PC-9 (cell line): ENCODE results near the gene DHRS4. TPM values are rescaled to one million over a fixed set of nuclear protein-coding genes. Genes with fewer than 3 reads are reported as not detected.

Experiments used
- BruUV-seq: library from RNA; stranded (reverse); fragments of 400-500 nt; replicated peaks from 2 replicates; lab custom pipeline; 2021; lab: Mats Ljungman, UMichigan
- CTCF ChIA-PET: fragments of 300-600 bp; sonication (Branson Sonifier 250); formaldehyde crosslinking; loops from one replicate; lab custom pipeline; 2022; ENCODE audit warnings: antibody characterized with exemption; lab: Charles Lee
- POLR2A ChIA-PET: fragments of 300-600 bp; sonication (Branson Sonifier 250); formaldehyde crosslinking; loops from one replicate; lab custom pipeline; 2022; ENCODE audit warnings: antibody characterized with exemption; ENCODE audit not compliant: unreplicated experiment; lab: Charles Lee
- DNase-seq, 2 experiments: peaks; one replicate each; pipeline versions ENCODE4 v3.0.0 to v3.0.0-alpha.2; 2015 to 2022; ENCODE audit warnings: mixed read lengths in 1 of 2
- H2AFZ ChIP-seq: fragments of 200-600 bp; sonication (generic); 2 replicates; pipeline ENCODE4 v1.8.1; 2017; ENCODE audit warnings: antibody characterized with exemption
- H3F3A ChIP-seq: fragments of 200-600 bp; sonication (generic); 2 replicates; pipeline ENCODE4 v1.8.1; 2017; ENCODE audit warnings: antibody characterized with exemption, mild to moderate bottlenecking, low read depth; ENCODE audit not compliant: insufficient read depth
- H3K27ac ChIP-seq: fragments of 200-600 bp; sonication (generic); 2 replicates; pipeline ENCODE4 v1.6.1; 2016; ENCODE audit warnings: mixed run types
- H3K27me3 ChIP-seq: fragments of 200-600 bp; sonication (generic); 2 replicates; pipeline ENCODE4 v1.6.1; 2016; ENCODE audit warnings: low read depth, mixed run types; ENCODE audit not compliant: insufficient read depth
- H3K36me3 ChIP-seq: fragments of 200-600 bp; sonication (generic); 2 replicates; pipeline ENCODE4 v1.6.1; 2016; ENCODE audit warnings: low read depth, mixed run types
- H3K4me1 ChIP-seq: fragments of 200-600 bp; sonication (generic); replicated peaks from 2 replicates; pipeline ENCODE4 v1.6.1; 2016; ENCODE audit warnings: mixed run types; ENCODE audit not compliant: insufficient read depth
- H3K4me2 ChIP-seq: fragments of 200-600 bp; sonication (generic); 2 replicates; pipeline ENCODE4 v1.6.1; 2017; ENCODE audit warnings: mixed run types
- H3K4me3 ChIP-seq: fragments of 200-600 bp; sonication (generic); 2 replicates; pipeline ENCODE4 v1.6.1; 2016; ENCODE audit warnings: mixed run types
- H3K79me2 ChIP-seq: fragments of 200-600 bp; sonication (generic); 2 replicates; pipeline ENCODE4 v1.6.1; 2017; ENCODE audit warnings: low read depth, mixed run types
- H3K9me2 ChIP-seq: fragments of 200-600 bp; sonication (generic); 2 replicates; pipeline ENCODE4 v1.8.1; 2017; ENCODE audit warnings: mild to moderate bottlenecking; ENCODE audit not compliant: insufficient read depth
- H3K9me3 ChIP-seq: fragments of 200-600 bp; sonication (generic); 2 replicates; pipeline ENCODE4 v1.8.1; 2016; ENCODE audit warnings: low read depth; ENCODE audit not compliant: insufficient read depth
- H4K20me1 ChIP-seq: fragments of 200-600 bp; sonication (generic); 2 replicates; pipeline ENCODE4 v1.8.1; 2017; ENCODE audit not compliant: insufficient read depth
- CTCF ChIP-seq: fragments of 200-600 bp; sonication (generic); conservative IDR thresholded peaks from 2 replicates; pipeline ENCODE4 v1.6.1; 2017; ENCODE audit warnings: mixed run types, antibody characterized with exemption, mild to moderate bottlenecking, moderate library complexity
- EZH2 ChIP-seq: fragments of 200-600 bp; sonication (generic); IDR thresholded peaks from 2 replicates; pipeline ENCODE4 v1.8.0; 2017; ENCODE audit warnings: antibody characterized with exemption, low read depth
- intact Hi-C: fragments of 100-400 bp; cut with micrococcal nuclease; formaldehyde crosslinking; loops from one replicate; pipeline ENCODE4 v1.10.0; 2022; ENCODE audit not compliant: unreplicated experiment
- total RNA-seq: library from RNA; stranded (reverse); gene quantifications from 2 replicates; pipeline ENCODE4 v1.2.3, GENCODE V29; 2021

Gene DHRS4
- total RNA-seq, 1 experiment from 2014 or later, result 17.6 TPM

DNA sequence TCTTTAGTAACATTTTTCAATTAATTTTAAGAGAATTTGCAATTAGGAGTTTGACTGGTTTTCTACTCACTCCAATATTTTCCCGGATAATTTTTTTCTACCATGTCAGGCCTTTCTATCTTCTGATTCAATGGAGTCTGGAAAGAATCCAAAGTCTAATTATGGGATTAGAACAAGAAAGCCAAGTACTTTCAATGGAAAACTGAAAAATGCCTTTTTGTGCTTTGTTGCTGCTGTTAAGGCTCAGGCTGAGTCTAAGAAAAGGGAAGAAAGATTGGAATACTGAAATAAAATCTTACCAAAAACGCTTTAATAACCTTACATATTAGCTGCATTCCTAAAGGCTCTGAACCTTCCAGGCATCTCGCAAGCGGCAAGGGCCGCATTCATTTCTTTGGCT, 24.4 kb upstream of the DHRS4 start:
- no peak for DNase-seq
- Histone ChIP-seq H3K4me3 (no peak overlapping the region), H3K27me3 (no peaks in the 10 kb centered on the region), H3K9me2 (no peaks in the 10 kb centered on the region), H3K4me2 (no peak overlapping the region), H3K79me2 (no peaks in the 10 kb centered on the region), H3K9me3 (no peaks in the 10 kb centered on the region), H3K4me1 (no peaks in the 10 kb centered on the region), H3F3A (no peaks in the 10 kb centered on the region), H3K36me3 (no peaks in the 10 kb centered on the region), H3K27ac (no peak overlapping the region), H2AFZ (no peak overlapping the region), H4K20me1 (no peaks in the 10 kb centered on the region)
- BruUV-seq, result no TSS peak
- ChIA-PET CTCF (no interaction called here), POLR2A (no interaction called here)
- no peak for TF ChIP-seq CTCF
- no peak for TF ChIP-seq EZH2
- intact Hi-C loops, result loop anchor here (1.0 kb wide), 4 partner anchors 202 to 340 kb away; no protein-coding TSS in a partner anchor

GRCh38 chr14:23929822-23930294, 23.7 kb upstream of the DHRS4 start:
- no peaks in the 10 kb centered on the region for H3K9me2 ChIP-seq
- no TSS peak for BruUV-seq
- no peaks in the 10 kb centered on the region for H3K36me3 ChIP-seq
- H3K27me3 ChIP-seq, result no peaks in the 10 kb centered on the region
- H3K9me3 ChIP-seq, result no peaks in the 10 kb centered on the region
- peak in 1 of 2 experiments; percentile 47 for DNase-seq
- no peak overlapping the region for H2AFZ ChIP-seq
- H4K20me1 ChIP-seq, result no peaks in the 10 kb centered on the region
- intact Hi-C loops, result loop anchor here (1.0 kb wide), 4 partner anchors 203 to 341 kb away; no protein-coding TSS in a partner anchor
- TF ChIP-seq CTCF, result peak; percentile 89
- no peak for TF ChIP-seq EZH2
- no peaks in the 10 kb centered on the region for H3F3A ChIP-seq
- ChIA-PET POLR2A (no interaction called here), CTCF (no interaction called here)
- H3K4me1 ChIP-seq, result no peaks in the 10 kb centered on the region
- no peak overlapping the region for H3K27ac ChIP-seq
- no peak overlapping the region for H3K4me3 ChIP-seq
- H3K4me2 ChIP-seq, result no peak overlapping the region
- H3K79me2 ChIP-seq, result no peaks in the 10 kb centered on the region

GRCh38 chr14:23930742-23931141, 22.8 kb upstream of the DHRS4 start:
- no peak overlapping the region for H3K27ac ChIP-seq
- no peak overlapping the region for H3K4me3 ChIP-seq
- H3K27me3 ChIP-seq, result no peaks in the 10 kb centered on the region
- H3F3A ChIP-seq, result no peaks in the 10 kb centered on the region
- no peaks in the 10 kb centered on the region for H3K4me1 ChIP-seq
- TF ChIP-seq EZH2 (no peak), CTCF (no peak)
- CTCF ChIA-PET, result interaction anchor here (0.9 kb wide), 1 partner anchor 265 kb away, joined by 5 read pairs; no protein-coding TSS in a partner anchor
- no peaks in the 10 kb centered on the region for H3K36me3 ChIP-seq
- H3K9me3 ChIP-seq, result no peaks in the 10 kb centered on the region
- no peak overlapping the region for H2AFZ ChIP-seq
- no peaks in the 10 kb centered on the region for H4K20me1 ChIP-seq
- POLR2A ChIA-PET, result no interaction called here
- no peaks in the 10 kb centered on the region for H3K9me2 ChIP-seq
- intact Hi-C loops, result no loop called here
- H3K79me2 ChIP-seq, result no peaks in the 10 kb centered on the region
- no peak for DNase-seq
- H3K4me2 ChIP-seq, result no peak overlapping the region
- BruUV-seq, result no TSS peak
